DOHH2 (cell line): ENCODE data around the gene LSS.

ENCODE experiments used
- H3F3A ChIP-seq: fragments of 200-600 bp; sonication (generic), shearing (Covaris generic); 2 replicates; pipeline ENCODE4 v1.6.0; 2016; ENCODE audit warnings: antibody characterized with exemption, mild to moderate bottlenecking; ENCODE audit not compliant: control insufficient read depth, insufficient read depth
- H3K27ac ChIP-seq: fragments of 200-600 bp; sonication (generic); 2 replicates; pipeline ENCODE4 v1.5.1; 2014; ENCODE audit warnings: low read depth, mild to moderate bottlenecking, low read length, moderate library complexity
- H3K27me3 ChIP-seq: fragments of 200-600 bp; sonication (generic); 2 replicates; pipeline ENCODE4 v1.6.1; 2014; ENCODE audit warnings: mild to moderate bottlenecking, low read length, mixed read lengths; ENCODE audit not compliant: control insufficient read depth
- H3K36me3 ChIP-seq: fragments of 200-600 bp; sonication (generic); 2 replicates; pipeline ENCODE4 v1.6.1; 2014; ENCODE audit warnings: mild to moderate bottlenecking, low read length, moderate library complexity, mixed read lengths; ENCODE audit not compliant: control insufficient read depth
- H3K4me1 ChIP-seq: fragments of 200-600 bp; sonication (generic); 2 replicates; pipeline ENCODE4 v1.6.1; 2014; ENCODE audit warnings: mild to moderate bottlenecking, low read length, mixed read lengths; ENCODE audit not compliant: control insufficient read depth
- H3K4me2 ChIP-seq: fragments of 200-600 bp; sonication (generic); 2 replicates; pipeline ENCODE4 v1.6.0; 2014; ENCODE audit warnings: mild to moderate bottlenecking, low read length, moderate library complexity
- H3K4me3 ChIP-seq: fragments of 200-600 bp; sonication (generic); 2 replicates; pipeline ENCODE4 v1.5.1; 2014; ENCODE audit warnings: mild to moderate bottlenecking, low read length, mixed read lengths
- H3K79me2 ChIP-seq: fragments of 200-600 bp; sonication (generic); 2 replicates; pipeline ENCODE4 v1.6.1; 2014; ENCODE audit warnings: mild to moderate bottlenecking, low read length, mixed read lengths; ENCODE audit not compliant: control insufficient read depth
- H3K9me2 ChIP-seq: fragments of 200-600 bp; sonication (generic); replicated peaks from 2 replicates; pipeline ENCODE4 v1.6.1; 2014; ENCODE audit warnings: mild to moderate bottlenecking, low read length, mixed read lengths; ENCODE audit not compliant: control insufficient read depth
- H3K9me3 ChIP-seq: fragments of 200-600 bp; sonication (generic); 2 replicates; pipeline ENCODE4 v1.6.1; 2014; ENCODE audit warnings: antibody characterized with exemption, low read length, mixed read lengths; ENCODE audit not compliant: control insufficient read depth, insufficient read depth
- H4K20me1 ChIP-seq: fragments of 200-600 bp; sonication (generic); 2 replicates; pipeline ENCODE4 v1.6.0; 2014; ENCODE audit warnings: low read depth, mild to moderate bottlenecking, antibody characterized with exemption, low read length, moderate library complexity; ENCODE audit not compliant: control insufficient read depth, insufficient read depth
- CTCF ChIP-seq: fragments of 200-600 bp; sonication (generic); IDR thresholded peaks from one replicate; pipeline ENCODE4 v1.5.1; 2014; ENCODE audit warnings: antibody characterized with exemption, mild to moderate bottlenecking, low read depth, low read length; ENCODE audit not compliant: poor library complexity, severe bottlenecking
- EZH2phosphoT487 ChIP-seq: fragments of 200-600 bp; sonication (generic); IDR thresholded peaks from 2 replicates; pipeline ENCODE4 v1.6.1; 2017; ENCODE audit warnings: borderline replicate concordance, mild to moderate bottlenecking, antibody characterized with exemption, low read length, moderate library complexity, mixed read lengths

The LSS gene

GRCh38 chr21:46246345-46246744 lies 17.8 kb upstream of the LSS start:
- Histone ChIP-seq H3F3A (peaks cover 11% of the 10 kb centered on the region), H3K79me2 (no peaks in the 10 kb centered on the region; the same call in 1 of the 2 replicates), H3K27me3 (no peaks in the 10 kb centered on the region), H3K9me2 (no peaks in the 10 kb centered on the region), H3K36me3 (peaks cover 96% of the 10 kb centered on the region), H4K20me1 (no peaks in the 10 kb centered on the region), H3K4me1 (peaks cover 25% of the 10 kb centered on the region), H3K27ac (no peak overlapping the region), H3K9me3 (no peaks in the 10 kb centered on the region), H3K4me2 (no peak overlapping the region), H3K4me3 (no peak overlapping the region)
- TF ChIP-seq CTCF = no peak
- no peak for TF ChIP-seq EZH2phosphoT487

- TF ChIP-seq CTCF (no peak), EZH2phosphoT487 (no peak)
- H3K9me3 ChIP-seq = no peaks in the 10 kb centered on the region
- no peaks in the 10 kb centered on the region for H3K9me2 ChIP-seq
- H3K4me1 ChIP-seq = peaks cover 16% of the 10 kb centered on the region
- H3K36me3 ChIP-seq = peaks cover 95% of the 10 kb centered on the region
- 0 out of 2 replicates have a peak, but pooled peaks cover 3% of the 10 kb centered on the region for H3F3A ChIP-seq
- no peaks in the 10 kb centered on the region for H3K27me3 ChIP-seq
- H3K79me2 ChIP-seq = no peaks in the 10 kb centered on the region; the same call in 1 of the 2 replicates
- no peak overlapping the region for H3K4me2 ChIP-seq
- no peaks in the 10 kb centered on the region for H4K20me1 ChIP-seq
- H3K4me3 ChIP-seq = no peak overlapping the region
- no peak overlapping the region for H3K27ac ChIP-seq
Observed at GRCh38 chr21:46245213-46245915, 16.8 kb upstream of the LSS start.

- no peaks in the 10 kb centered on the region for H3K27me3 ChIP-seq
- H3K27ac ChIP-seq = no peak overlapping the region
- no peak overlapping the region for H3K4me2 ChIP-seq
- TF ChIP-seq EZH2phosphoT487 (no peak), CTCF (no peak)
- H3K36me3 ChIP-seq = peaks cover 95% of the 10 kb centered on the region
- no peaks in the 10 kb centered on the region for H3K9me3 ChIP-seq
- H4K20me1 ChIP-seq = no peaks in the 10 kb centered on the region
- 0 out of 2 replicates have a peak, but pooled peaks cover 3% of the 10 kb centered on the region for H3F3A ChIP-seq
- no peaks in the 10 kb centered on the region for H3K9me2 ChIP-seq
- no peak overlapping the region for H3K4me3 ChIP-seq
- peaks cover 8% of the 10 kb centered on the region for H3K4me1 ChIP-seq
- H3K79me2 ChIP-seq = no peaks in the 10 kb centered on the region; the same call in 1 of the 2 replicates
Observed at GRCh38 chr21:46244602-46245001, 16.0 kb upstream of the LSS start.
